Mesendoderm (in vitro differentiated cells): ENCODE measurements around the gene USP54.
"Not testable (repeated sequence)": the region's sequence is repeated elsewhere in the genome, so short reads cannot be mapped to it uniquely, and the experiment has no call there.

ENCODE experiments used
- DNase-seq: peaks from one replicate; pipeline ENCODE4 v3.0.0; 2013
- H2AK5ac ChIP-seq: 2 replicates; pipeline ENCODE4 v1.6.1; 2013; ENCODE audit warnings: low read length, inconsistent platforms
- H2BK120ac ChIP-seq: 2 replicates; pipeline ENCODE4 v1.6.1; 2013; ENCODE audit warnings: low read depth, mild to moderate bottlenecking, low read length, moderate library complexity, mixed read lengths
- H2BK15ac ChIP-seq: replicated peaks from 2 replicates; pipeline ENCODE4 v1.6.1; 2013; ENCODE audit warnings: low read depth, mild to moderate bottlenecking, moderate library complexity
- H2BK5ac ChIP-seq: 2 replicates; pipeline ENCODE4 v1.6.1; 2013; ENCODE audit warnings: low read length, inconsistent platforms
- H3K18ac ChIP-seq: 2 replicates; pipeline ENCODE4 v1.6.1; 2013; ENCODE audit warnings: mild to moderate bottlenecking, low read length, mixed read lengths
- H3K23ac ChIP-seq: one replicate; pipeline ENCODE4 v1.6.1; 2013; ENCODE audit warnings: low read length
- H3K27ac ChIP-seq: 2 replicates; pipeline ENCODE4 v1.5.1; 2013; ENCODE audit warnings: low read depth, mild to moderate bottlenecking, inconsistent platforms, low read length, moderate library complexity
- H3K27me3 ChIP-seq: 2 replicates; pipeline ENCODE4 v1.6.1; 2013; ENCODE audit warnings: low read length, control low read depth, mild to moderate bottlenecking, inconsistent platforms; ENCODE audit not compliant: insufficient read depth, poor library complexity
- H3K36me3 ChIP-seq: 2 replicates; pipeline ENCODE4 v1.6.1; 2013; ENCODE audit warnings: low read length, inconsistent platforms; ENCODE audit not compliant: control insufficient read depth, insufficient read depth
- H3K4ac ChIP-seq: one replicate; pipeline ENCODE4 v1.6.1; 2013; ENCODE audit warnings: low read depth, mild to moderate bottlenecking, low read length, moderate library complexity
- H3K4me1 ChIP-seq: 2 replicates; pipeline ENCODE4 v1.6.1; 2013; ENCODE audit warnings: low read depth, low read length, inconsistent platforms; ENCODE audit not compliant: control insufficient read depth
- H3K4me2 ChIP-seq: 2 replicates; pipeline ENCODE4 v1.6.1; 2013; ENCODE audit warnings: low read length
- H3K4me3 ChIP-seq: 2 replicates; pipeline ENCODE4 v1.5.1; 2013; ENCODE audit warnings: mild to moderate bottlenecking, low read length
- H3K56ac ChIP-seq: one replicate; pipeline ENCODE4 v1.6.1; 2013; ENCODE audit warnings: low read length
- H3K79me1 ChIP-seq: 2 replicates; pipeline ENCODE4 v1.6.1; 2013; ENCODE audit warnings: low read length, inconsistent platforms
- H3K79me2 ChIP-seq: 2 replicates; pipeline ENCODE4 v1.6.1; 2013; ENCODE audit warnings: mild to moderate bottlenecking, low read length; ENCODE audit not compliant: control insufficient read depth, insufficient read depth
- H3K9ac ChIP-seq: 2 replicates; pipeline ENCODE4 v1.6.1; 2013; ENCODE audit warnings: low read length, inconsistent platforms
- H4K5ac ChIP-seq: one replicate; pipeline ENCODE4 v1.6.1; 2013; ENCODE audit warnings: low read length
- H4K8ac ChIP-seq: one replicate; pipeline ENCODE4 v1.6.1; 2013; ENCODE audit warnings: low read depth, mild to moderate bottlenecking, control low read depth, low read length, moderate library complexity
- WGBS: extraction: QIAGEN DNeasy Blood & Tissue Kit; methylation state at CpG from one replicate; pipeline ENCODE4 v1.1.7; 2013; ENCODE audit warnings: low lambda C conversion rate, missing lambda C conversion rate; ENCODE audit not compliant: insufficient coverage; ENCODE audit errors: extremely low coverage; 5-methylcytosine and 5-hydroxymethylcytosine counted together

Gene USP54

DNA sequence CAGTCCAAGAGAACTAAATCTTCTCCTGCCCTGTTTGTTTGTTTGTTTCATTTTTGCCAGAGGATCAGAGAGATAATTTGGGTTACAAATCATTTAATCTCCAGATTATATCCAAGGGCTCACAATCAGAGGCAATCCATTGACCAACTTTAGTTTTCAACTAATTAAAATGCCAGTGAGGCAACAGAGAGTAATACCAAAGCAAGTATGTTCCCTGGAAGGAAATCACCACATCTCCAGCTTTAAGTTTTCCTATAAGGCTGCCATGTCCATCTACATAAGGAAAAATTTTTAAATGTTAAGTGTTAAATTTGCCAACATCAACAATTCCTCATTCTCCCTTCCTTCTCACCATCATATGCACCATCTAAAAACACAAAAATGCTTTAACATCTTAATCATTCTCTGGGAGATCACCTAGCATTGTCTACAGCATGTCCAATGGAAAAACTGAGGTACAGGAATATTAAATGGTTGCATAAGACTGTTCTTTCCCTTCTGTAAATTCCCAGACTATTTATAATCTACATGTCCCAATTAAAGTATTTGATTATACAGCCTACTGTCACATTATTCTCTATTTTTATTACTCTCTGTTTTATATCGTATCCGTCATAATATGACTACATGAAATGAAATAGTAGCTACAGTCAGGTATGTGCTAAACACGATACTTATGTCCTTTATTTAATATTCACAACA, 14.1 kb downstream of the USP54 start:
- no CpG with 5 or more reads among the region's 3 CpGs for WGBS

DNA sequence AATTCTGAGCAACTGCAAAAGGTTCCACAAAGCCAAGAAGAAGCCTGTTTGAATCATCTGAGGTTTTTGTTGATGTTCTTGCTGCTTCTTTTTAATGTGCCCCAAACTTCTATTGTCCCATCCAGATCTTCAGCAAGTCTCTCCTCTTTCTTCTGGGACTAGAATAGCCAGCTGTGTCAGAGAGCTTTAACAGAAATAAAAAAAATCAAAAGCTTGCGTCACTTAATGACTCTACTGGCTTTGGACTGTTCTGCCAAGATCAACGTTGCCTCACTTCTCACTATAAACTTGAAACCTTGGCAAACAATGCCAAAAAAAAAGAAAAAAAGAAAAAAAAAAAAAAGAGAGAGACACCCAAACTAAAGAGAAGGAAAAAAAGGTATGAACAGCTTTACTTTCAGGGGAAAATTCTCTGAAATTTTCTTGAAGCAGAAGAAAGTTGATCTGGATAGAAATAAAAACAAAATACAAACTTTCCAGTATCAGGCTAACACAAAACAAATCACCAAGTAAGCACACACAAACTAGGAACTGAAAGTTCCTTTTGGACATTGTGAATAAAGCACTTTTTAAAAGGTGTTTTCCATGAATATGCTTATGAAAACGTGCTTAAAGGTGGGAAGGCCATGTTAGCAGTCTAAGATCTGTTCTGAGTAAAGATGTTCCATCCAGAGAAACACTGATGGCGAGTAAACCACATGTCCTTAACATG, 14.8 kb downstream of the USP54 start:
- H3K9ac ChIP-seq, result no peak overlapping the region
- H2BK5ac ChIP-seq, result no peak overlapping the region
- H3K27me3 ChIP-seq, result no peaks in the 10 kb centered on the region
- no peaks in the 10 kb centered on the region for H3K4me1 ChIP-seq
- no peak overlapping the region for H3K27ac ChIP-seq
- H2AK5ac ChIP-seq, result no peak overlapping the region
- no CpG with 5 or more reads among the region's 4 CpGs for WGBS
- no peak overlapping the region for H3K4me3 ChIP-seq
- H3K79me1 ChIP-seq, result peaks cover 6% of the 10 kb centered on the region
- H4K8ac ChIP-seq, result no peak overlapping the region
- H2BK120ac ChIP-seq, result no peak overlapping the region
- no peak for DNase-seq
- no peak overlapping the region for H3K4me2 ChIP-seq
- no peak overlapping the region for H3K18ac ChIP-seq
- no peak overlapping the region for H3K56ac ChIP-seq
- H3K36me3 ChIP-seq, result no peaks in the 10 kb centered on the region
- H3K4ac ChIP-seq, result no peak overlapping the region
- H2BK15ac ChIP-seq, result no peak overlapping the region
- H3K79me2 ChIP-seq, result peaks cover 3% of the 10 kb centered on the region
- H4K5ac ChIP-seq, result no peak overlapping the region
- H3K23ac ChIP-seq, result no peak overlapping the region

More for the DNA sequence above, 14.1 kb downstream of the USP54 start:
- no peak overlapping the region for H2BK5ac ChIP-seq
- no peaks in the 10 kb centered on the region for H3K27me3 ChIP-seq
- H3K79me2 ChIP-seq, result peaks cover 3% of the 10 kb centered on the region
- no peak overlapping the region for H2BK15ac ChIP-seq
- no peak overlapping the region for H3K4me2 ChIP-seq
- no peak overlapping the region for H3K23ac ChIP-seq
- peaks cover 6% of the 10 kb centered on the region for H3K79me1 ChIP-seq
- no peak overlapping the region for H4K5ac ChIP-seq
- no peaks in the 10 kb centered on the region for H3K36me3 ChIP-seq
- no peak overlapping the region for H3K56ac ChIP-seq
- no peak overlapping the region for H3K27ac ChIP-seq
- H3K9ac ChIP-seq, result no peak overlapping the region
- H3K18ac ChIP-seq, result no peak overlapping the region
- H4K8ac ChIP-seq, result no peak overlapping the region
- no peak overlapping the region for H2BK120ac ChIP-seq
- no peak overlapping the region for H2AK5ac ChIP-seq
- H3K4me1 ChIP-seq, result no peaks in the 10 kb centered on the region
- no peak for DNase-seq
- no peak overlapping the region for H3K4ac ChIP-seq
- H3K4me3 ChIP-seq, result no peak overlapping the region

DNA sequence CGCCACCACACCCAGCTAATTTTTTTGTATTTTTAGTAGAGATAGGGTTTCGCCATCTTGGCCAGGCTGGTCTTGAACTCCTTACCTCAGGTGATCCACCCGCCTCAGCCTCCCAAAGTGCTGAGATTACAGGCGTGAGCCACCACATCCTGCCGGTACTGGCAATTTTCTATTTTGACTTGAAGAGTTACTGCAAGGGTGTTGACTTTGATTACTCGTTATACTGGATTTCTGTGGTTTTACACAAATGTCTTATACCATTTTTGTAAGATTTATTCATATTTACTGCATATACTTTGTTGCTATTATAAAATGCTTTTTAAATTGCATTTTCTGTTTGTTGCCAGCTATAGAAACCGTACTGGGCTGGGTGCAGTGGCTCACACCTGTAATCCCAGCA, 24.1 kb downstream of the USP54 start:
- not testable (repeated sequence) for DNase-seq, H3K4me3 ChIP-seq, H2BK5ac ChIP-seq, H2BK120ac ChIP-seq, H3K79me2 ChIP-seq, H4K5ac ChIP-seq, H3K4me2 ChIP-seq, H3K18ac ChIP-seq, H3K23ac ChIP-seq, H3K27me3 ChIP-seq, H4K8ac ChIP-seq, H3K4ac ChIP-seq, H3K79me1 ChIP-seq, H2AK5ac ChIP-seq, H3K36me3 ChIP-seq, H2BK15ac ChIP-seq, H3K27ac ChIP-seq, H3K4me1 ChIP-seq, H3K56ac ChIP-seq, H3K9ac ChIP-seq
- whole genome bisulfite sequencing, result no CpG with 5 or more reads among the region's 7 CpGs

DNA sequence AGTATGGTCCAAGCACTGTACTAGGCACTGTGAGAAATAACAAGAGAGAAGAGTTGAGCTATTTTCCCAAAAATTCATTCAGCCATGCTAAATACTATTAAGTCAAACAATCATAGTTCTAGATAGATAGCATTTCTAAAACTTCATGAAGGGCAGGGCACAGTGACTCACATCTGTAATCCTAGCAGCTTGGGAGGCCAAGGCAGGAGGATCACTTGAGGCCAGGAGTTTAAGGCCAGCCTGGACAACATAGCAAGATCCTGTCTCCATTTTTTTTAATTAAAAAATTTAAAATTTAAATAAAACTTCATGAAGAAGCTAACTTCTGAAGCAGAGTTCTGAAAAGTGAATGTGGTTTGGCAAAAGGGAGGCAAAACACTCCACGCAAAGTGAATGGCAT, 29.9 kb downstream of the USP54 start:
- H3K27me3 ChIP-seq, result no peaks in the 10 kb centered on the region
- H3K9ac ChIP-seq, result no peak overlapping the region
- no peak overlapping the region for H4K5ac ChIP-seq
- H3K23ac ChIP-seq, result no peak overlapping the region
- H3K4me2 ChIP-seq, result no peak overlapping the region
- H2BK120ac ChIP-seq, result no peak overlapping the region
- WGBS, result no CpG with 5 or more reads among the region's 1 CpG
- H3K18ac ChIP-seq, result no peak overlapping the region
- no peaks in the 10 kb centered on the region for H3K79me2 ChIP-seq
- no peak overlapping the region for H3K27ac ChIP-seq
- H2AK5ac ChIP-seq, result no peak overlapping the region
- no peak overlapping the region for H3K56ac ChIP-seq
- no peaks in the 10 kb centered on the region for H3K4me1 ChIP-seq
- H3K4ac ChIP-seq, result no peak overlapping the region
- H3K4me3 ChIP-seq, result no peak overlapping the region
- H2BK15ac ChIP-seq, result no peak overlapping the region
- H2BK5ac ChIP-seq, result no peak overlapping the region
- H4K8ac ChIP-seq, result no peak overlapping the region
- no peaks in the 10 kb centered on the region for H3K79me1 ChIP-seq
- no peaks in the 10 kb centered on the region for H3K36me3 ChIP-seq
- DNase-seq, result no peak

DNA sequence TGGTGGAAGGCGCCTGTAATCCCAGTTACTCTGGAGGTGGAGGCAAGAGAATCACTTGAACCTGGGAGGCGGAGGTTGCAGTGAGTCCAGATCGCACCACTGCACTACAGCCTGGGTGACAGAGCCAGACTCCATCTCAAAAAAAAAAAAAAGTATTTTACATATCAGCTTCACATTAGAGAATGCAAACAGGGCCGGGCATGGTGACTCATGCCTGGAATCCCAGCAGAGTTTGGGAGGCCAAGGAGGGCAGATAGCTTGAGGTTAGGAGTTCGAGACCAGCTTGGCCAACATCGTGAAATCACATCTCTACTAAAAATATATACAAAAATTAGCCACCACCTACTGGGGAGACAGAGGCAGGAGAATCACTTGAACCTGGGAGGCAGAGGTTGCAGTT, 31.6 kb downstream of the USP54 start:
- Histone ChIP-seq H3K4me3 (no peak overlapping the region), H2BK15ac (no peak overlapping the region), H4K5ac (no peak overlapping the region), H3K9ac (no peak overlapping the region), H3K27me3 (no peaks in the 10 kb centered on the region), H3K56ac (no peak overlapping the region), H2AK5ac (no peak overlapping the region), H2BK5ac (no peak overlapping the region), H3K79me2 (no peaks in the 10 kb centered on the region), H3K4me2 (no peak overlapping the region), H3K36me3 (no peaks in the 10 kb centered on the region), H3K23ac (no peak overlapping the region), H3K18ac (no peak overlapping the region), H3K27ac (no peak overlapping the region), H2BK120ac (no peak overlapping the region), H3K4ac (no peak overlapping the region), H3K79me1 (no peaks in the 10 kb centered on the region), H4K8ac (no peak overlapping the region), H3K4me1 (no peaks in the 10 kb centered on the region)
- no CpG with 5 or more reads among the region's 6 CpGs for WGBS
- peak; percentile 17 for DNase-seq
